ENCODE results near the gene SSB.
"Not testable (repeated sequence)": the region's sequence is repeated elsewhere in the genome, so short reads cannot be mapped to it uniquely, and the experiment has no call there.

Gene SSB

GRCh38 chr2:169828141-169828811, 29.6 kb downstream of the SSB start:
- no peaks in the 10 kb centered on the region for H3K27me3 ChIP-seq (ENCODE audit: control insufficient read depth in 1 of 2, insufficient read depth in 2 of 2, low read length in 2 of 2)
- H3K9ac ChIP-seq (ENCODE audit: low read length in 2 of 2) = peak overlapping the region; percentile 83 to 87
- peaks cover 9% of the 10 kb centered on the region for H3K4me1 ChIP-seq (ENCODE audit: control insufficient read depth, insufficient read depth, low read length)
- peak overlapping the region; percentile 88 to 92 for H3K4me3 ChIP-seq (ENCODE audit: low read length in 2 of 2)
- H3K27ac ChIP-seq (ENCODE audit: low read length) = peak overlapping the region; percentile 75
- H3K9me3 ChIP-seq (ENCODE audit: control insufficient read depth in 2 of 2, low read length in 2 of 2) = no peaks in the 10 kb centered on the region
- H3K36me3 ChIP-seq (ENCODE audit: control insufficient read depth in 2 of 2, insufficient read depth in 2 of 2, low read length in 2 of 2) = no peaks in the 10 kb centered on the region

GRCh38 chr2:169834401-169834800, 35.7 kb downstream of the SSB start:
- Histone ChIP-seq H3K36me3 (ENCODE audit: control insufficient read depth in 2 of 2, insufficient read depth in 2 of 2, low read length in 2 of 2) (no peaks in the 10 kb centered on the region), H3K9ac (ENCODE audit: low read length in 2 of 2) (no peak overlapping the region), H3K27ac (ENCODE audit: low read length) (no peak overlapping the region), H3K4me3 (ENCODE audit: low read length in 2 of 2) (no peak overlapping the region), H3K9me3 (ENCODE audit: control insufficient read depth in 2 of 2, low read length in 2 of 2) (no peaks in the 10 kb centered on the region), H3K27me3 (ENCODE audit: control insufficient read depth in 1 of 2, insufficient read depth in 2 of 2, low read length in 2 of 2) (no peaks in the 10 kb centered on the region), H3K4me1 (ENCODE audit: control insufficient read depth, insufficient read depth, low read length) (peaks cover 10% of the 10 kb centered on the region)

GRCh38 chr2:169838743-169839489, 40.2 kb downstream of the SSB start:
- no peaks in the 10 kb centered on the region for H3K27me3 ChIP-seq (ENCODE audit: control insufficient read depth in 1 of 2, insufficient read depth in 2 of 2, low read length in 2 of 2)
- H3K9me3 ChIP-seq (ENCODE audit: control insufficient read depth in 2 of 2, low read length in 2 of 2) = no peaks in the 10 kb centered on the region
- H3K4me3 ChIP-seq (ENCODE audit: low read length in 2 of 2) = no peak overlapping the region
- no peak overlapping the region for H3K27ac ChIP-seq (ENCODE audit: low read length)
- H3K9ac ChIP-seq (ENCODE audit: low read length in 2 of 2) = no peak overlapping the region
- H3K4me1 ChIP-seq (ENCODE audit: control insufficient read depth, insufficient read depth, low read length) = peaks cover 24% of the 10 kb centered on the region
- no peaks in the 10 kb centered on the region for H3K36me3 ChIP-seq (ENCODE audit: control insufficient read depth in 2 of 2, insufficient read depth in 2 of 2, low read length in 2 of 2)

DNA sequence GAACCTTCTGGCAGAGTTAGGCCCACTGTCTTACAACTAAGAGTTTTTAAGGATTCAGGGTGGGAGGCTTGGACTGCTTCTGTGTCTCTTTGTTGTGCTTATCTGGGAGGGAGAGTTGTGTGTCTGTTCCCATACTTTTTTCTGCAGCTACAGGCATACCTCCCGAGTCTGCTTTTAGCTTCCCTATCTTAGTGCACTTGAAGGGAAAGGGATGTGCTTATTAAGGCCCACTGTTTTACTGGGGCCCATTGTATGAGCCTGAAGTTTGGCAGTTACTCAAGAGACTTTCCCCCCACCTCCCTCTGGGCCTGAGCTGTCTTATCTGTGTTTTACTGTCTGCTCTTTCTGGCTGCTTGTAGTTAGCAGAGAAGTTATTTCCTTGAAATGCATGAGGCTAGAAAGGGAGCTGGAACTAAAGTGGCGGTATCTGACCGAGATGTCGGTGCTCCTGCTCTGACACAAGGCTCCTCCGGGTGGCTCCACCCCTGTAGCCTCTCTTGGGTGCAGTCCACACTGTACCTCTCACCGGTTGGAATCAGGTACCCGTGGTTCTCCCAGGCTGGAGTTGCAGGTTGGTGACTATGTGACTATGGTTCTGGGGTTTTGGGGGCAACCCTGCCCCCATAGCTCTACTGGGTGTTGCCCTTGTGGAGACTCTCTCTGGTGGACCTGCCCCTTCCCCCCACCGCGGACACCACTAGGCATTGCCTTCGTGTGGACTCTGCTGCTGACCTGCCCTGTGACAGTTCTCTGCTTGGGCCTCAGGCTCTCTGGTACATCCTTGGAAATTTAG, 41.5 kb downstream of the SSB start:
- Histone ChIP-seq H3K4me3 (ENCODE audit: low read length in 2 of 2) (no peak overlapping the region), H3K36me3 (ENCODE audit: control insufficient read depth in 2 of 2, insufficient read depth in 2 of 2, low read length in 2 of 2) (no peaks in the 10 kb centered on the region), H3K27me3 (ENCODE audit: control insufficient read depth in 1 of 2, insufficient read depth in 2 of 2, low read length in 2 of 2) (no peaks in the 10 kb centered on the region), H3K9ac (ENCODE audit: low read length in 2 of 2) (no peak overlapping the region), H3K27ac (ENCODE audit: low read length) (no peak overlapping the region), H3K9me3 (ENCODE audit: control insufficient read depth in 2 of 2, low read length in 2 of 2) (no peaks in the 10 kb centered on the region), H3K4me1 (ENCODE audit: control insufficient read depth, insufficient read depth, low read length) (peaks cover 24% of the 10 kb centered on the region)

GRCh38 chr2:169840747-169841142, 42.1 kb downstream of the SSB start:
- Histone ChIP-seq H3K4me3 (ENCODE audit: low read length in 2 of 2) (no peak overlapping the region), H3K9me3 (ENCODE audit: control insufficient read depth in 2 of 2, low read length in 2 of 2) (no peaks in the 10 kb centered on the region), H3K27ac (ENCODE audit: low read length) (no peak overlapping the region), H3K27me3 (ENCODE audit: control insufficient read depth in 1 of 2, insufficient read depth in 2 of 2, low read length in 2 of 2) (no peaks in the 10 kb centered on the region), H3K4me1 (ENCODE audit: control insufficient read depth, insufficient read depth, low read length) (peaks cover 24% of the 10 kb centered on the region), H3K9ac (ENCODE audit: low read length in 2 of 2) (no peak overlapping the region), H3K36me3 (ENCODE audit: control insufficient read depth in 2 of 2, insufficient read depth in 2 of 2, low read length in 2 of 2) (no peaks in the 10 kb centered on the region)

- peaks cover 24% of the 10 kb centered on the region for H3K4me1 ChIP-seq (ENCODE audit: control insufficient read depth, insufficient read depth, low read length)
- H3K27ac ChIP-seq (ENCODE audit: low read length); H3K9ac ChIP-seq (ENCODE audit: low read length in 2 of 2); H3K27me3 ChIP-seq (ENCODE audit: control insufficient read depth in 1 of 2, insufficient read depth in 2 of 2, low read length in 2 of 2); H3K36me3 ChIP-seq (ENCODE audit: control insufficient read depth in 2 of 2, insufficient read depth in 2 of 2, low read length in 2 of 2); H3K9me3 ChIP-seq (ENCODE audit: control insufficient read depth in 2 of 2, low read length in 2 of 2); H3K4me3 ChIP-seq (ENCODE audit: low read length in 2 of 2): not testable (repeated sequence)
Observed at GRCh38 chr2:169841625-169842024, 43.0 kb downstream of the SSB start.

DNA sequence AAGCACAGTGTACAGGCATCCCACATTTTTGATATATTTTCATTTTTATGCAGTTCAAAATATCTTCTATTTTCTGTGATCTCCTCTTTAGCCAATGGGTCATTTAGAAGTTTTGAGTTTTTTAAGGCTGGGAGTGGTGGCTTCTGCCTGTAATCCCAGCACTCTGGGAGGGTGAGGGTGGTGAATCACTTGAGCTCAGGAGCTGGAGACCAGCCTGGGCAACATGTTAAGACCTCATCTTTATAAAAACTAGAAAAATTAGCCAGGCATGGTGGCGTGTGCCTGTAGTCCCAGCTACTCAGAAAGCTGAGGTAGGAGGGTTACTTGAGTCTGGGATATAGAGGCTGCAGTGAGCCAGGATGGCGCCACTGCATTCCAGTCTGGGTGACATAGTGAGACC, 46.3 kb downstream of the SSB start:
- Histone ChIP-seq H3K9ac (ENCODE audit: low read length in 2 of 2) (no peak overlapping the region), H3K4me1 (ENCODE audit: control insufficient read depth, insufficient read depth, low read length) (peaks cover 12% of the 10 kb centered on the region), H3K27ac (ENCODE audit: low read length) (no peak overlapping the region), H3K27me3 (ENCODE audit: control insufficient read depth in 1 of 2, insufficient read depth in 2 of 2, low read length in 2 of 2) (no peaks in the 10 kb centered on the region), H3K4me3 (ENCODE audit: low read length in 2 of 2) (no peak overlapping the region), H3K36me3 (ENCODE audit: control insufficient read depth in 2 of 2, insufficient read depth in 2 of 2, low read length in 2 of 2) (no peaks in the 10 kb centered on the region), H3K9me3 (ENCODE audit: control insufficient read depth in 2 of 2, low read length in 2 of 2) (no peaks in the 10 kb centered on the region)

- H3K4me1 ChIP-seq (ENCODE audit: control insufficient read depth, insufficient read depth, low read length); H3K27ac ChIP-seq (ENCODE audit: low read length); H3K9ac ChIP-seq (ENCODE audit: low read length in 2 of 2); H3K36me3 ChIP-seq (ENCODE audit: control insufficient read depth in 2 of 2, insufficient read depth in 2 of 2, low read length in 2 of 2); H3K4me3 ChIP-seq (ENCODE audit: low read length in 2 of 2); H3K27me3 ChIP-seq (ENCODE audit: control insufficient read depth in 1 of 2, insufficient read depth in 2 of 2, low read length in 2 of 2); H3K9me3 ChIP-seq (ENCODE audit: control insufficient read depth in 2 of 2, low read length in 2 of 2): not testable (repeated sequence)
Observed at GRCh38 chr2:169848959-169849693, 50.5 kb downstream of the SSB start.

- Histone ChIP-seq H3K27ac (ENCODE audit: low read length) (no peak overlapping the region), H3K9ac (ENCODE audit: low read length in 2 of 2) (no peak overlapping the region), H3K4me1 (ENCODE audit: control insufficient read depth, insufficient read depth, low read length) (no peaks in the 10 kb centered on the region), H3K27me3 (ENCODE audit: control insufficient read depth in 1 of 2, insufficient read depth in 2 of 2, low read length in 2 of 2) (no peaks in the 10 kb centered on the region), H3K9me3 (ENCODE audit: control insufficient read depth in 2 of 2, low read length in 2 of 2) (no peaks in the 10 kb centered on the region), H3K4me3 (ENCODE audit: low read length in 2 of 2) (no peak overlapping the region), H3K36me3 (ENCODE audit: control insufficient read depth in 2 of 2, insufficient read depth in 2 of 2, low read length in 2 of 2) (no peaks in the 10 kb centered on the region)
Observed at GRCh38 chr2:169849710-169850109, 51.0 kb downstream of the SSB start.

- no peak overlapping the region for H3K4me3 ChIP-seq (ENCODE audit: low read length in 2 of 2)
- H3K4me1 ChIP-seq (ENCODE audit: control insufficient read depth, insufficient read depth, low read length) = no peaks in the 10 kb centered on the region
- H3K36me3 ChIP-seq (ENCODE audit: control insufficient read depth in 2 of 2, insufficient read depth in 2 of 2, low read length in 2 of 2) = no peaks in the 10 kb centered on the region
- H3K9ac ChIP-seq (ENCODE audit: low read length in 2 of 2) = no peak overlapping the region
- H3K27me3 ChIP-seq (ENCODE audit: control insufficient read depth in 1 of 2, insufficient read depth in 2 of 2, low read length in 2 of 2) = no peaks in the 10 kb centered on the region
- no peak overlapping the region for H3K27ac ChIP-seq (ENCODE audit: low read length)
- no peaks in the 10 kb centered on the region for H3K9me3 ChIP-seq (ENCODE audit: control insufficient read depth in 2 of 2, low read length in 2 of 2)
Observed at GRCh38 chr2:169853041-169853668, 54.5 kb downstream of the SSB start.

Data from stomach smooth muscle (tissue), 2 donors.